B cell (primary cell): ENCODE data around the gene ASPSCR1. TPM values are rescaled to one million over a fixed set of nuclear protein-coding genes. Genes with fewer than 3 reads are reported as not detected.

Experiments
- ATAC-seq: fragments of 200-7000 bp; cut with Tn5 transposase; one replicate; pipeline ENCODE4 v1.10.0; 2021; ENCODE audit warnings: low read depth, mild to moderate bottlenecking, moderate number of reproducible peaks, moderate library complexity
- CTCF ChIA-PET: fragments of 350-600 bp; sonication (Branson Sonifier 250); formaldehyde crosslinking; loops from one replicate; lab custom pipeline; 2021; ENCODE audit warnings: antibody characterized with exemption, inconsistent platforms; lab: Charles Lee
- POLR2A ChIA-PET: fragments of 350-600 bp; sonication (Branson Sonifier 250); formaldehyde crosslinking; loops from one replicate; lab custom pipeline; 2021; ENCODE audit warnings: antibody characterized with exemption; lab: Charles Lee
- DNase-seq: peaks from one replicate; pipeline ENCODE4 v3.0.0; 2013
- H2AFZ ChIP-seq: 2 replicates; pipeline ENCODE4 v1.6.1; 2012; ENCODE audit warnings: mild to moderate bottlenecking, low read depth, low read length; ENCODE audit not compliant: insufficient read depth, poor library complexity, severe bottlenecking
- H3K27ac ChIP-seq, 2 donors: 1 replicate in 1 of 2; 2 replicates in 1 of 2; pipeline ENCODE4 v1.5.1; 2012 to 2013; ENCODE audit warnings: low read length in 2 of 2, mild to moderate bottlenecking in 2 of 2, moderate library complexity in 1 of 2
- H3K27me3 ChIP-seq, 4 experiments: fragments of 200-600 bp in 1 of 4; sonication (generic) in 1 of 4; replicated peaks in 1 of 4; 1 replicate in 2 of 4; 2 replicates in 2 of 4; pipeline versions ENCODE4 v1.6.1 to v1.7.0; 2013 to 2016; ENCODE audit warnings: low read length in 3 of 4, mild to moderate bottlenecking in 2 of 4, mixed read lengths in 1 of 4, moderate library complexity in 1 of 4; ENCODE audit not compliant: insufficient read depth in 4 of 4, control insufficient read depth in 3 of 4; ENCODE audit errors: control extremely low read depth in 1 of 4
- H3K36me3 ChIP-seq, 2 experiments: replicated peaks in 1 of 2; 1 replicate in 1 of 2; 2 replicates in 1 of 2; pipeline versions ENCODE4 v1.6.1 to v1.7.1; 2013; ENCODE audit warnings: low read length in 1 of 2; ENCODE audit not compliant: insufficient read depth in 2 of 2, control insufficient read depth in 1 of 2; ENCODE audit errors: control extremely low read depth in 1 of 2, extremely low read depth in 1 of 2
- H3K4me1 ChIP-seq, 2 donors: fragments of 200-600 bp in 1 of 2; sonication (generic) in 1 of 2; 1 replicate in 1 of 2; 2 replicates in 1 of 2; pipeline versions ENCODE4 v1.5.1 to v1.6.1; 2013 to 2017; ENCODE audit warnings: low read length in 2 of 2; ENCODE audit not compliant: control insufficient read depth in 2 of 2, insufficient read depth in 2 of 2
- H3K4me2 ChIP-seq: replicated peaks from 2 replicates; pipeline ENCODE3; 2012; ENCODE audit warnings: mild to moderate bottlenecking, low read depth, low read length; ENCODE audit not compliant: poor library complexity, severe bottlenecking
- H3K4me3 ChIP-seq, 5 experiments: fragments of 200-600 bp in 1 of 5; sonication (generic) in 1 of 5; 1 replicate in 3 of 5; 2 replicates in 2 of 5; pipeline versions ENCODE4 v1.5.1 to v1.7.0; 2011 to 2016; ENCODE audit warnings: low read length in 4 of 5, mild to moderate bottlenecking in 4 of 5, low read depth in 2 of 5, control low read depth in 1 of 5, moderate library complexity in 1 of 5; ENCODE audit not compliant: insufficient read depth in 1 of 5; ENCODE audit errors: control extremely low read depth in 1 of 5, extremely low read depth in 1 of 5
- H3K79me2 ChIP-seq: fragments of 200-600 bp; sonication (generic); one replicate; pipeline ENCODE4 v1.6.0; 2016; ENCODE audit warnings: low read length; ENCODE audit not compliant: control insufficient read depth, insufficient read depth
- H3K9ac ChIP-seq: fragments of 200-600 bp; sonication (generic); 2 replicates; pipeline ENCODE4 v1.6.1; 2017; ENCODE audit warnings: mild to moderate bottlenecking, low read length, moderate library complexity
- H3K9me3 ChIP-seq, 3 donors: one replicate each; pipeline versions ENCODE4 v1.6.1 to v1.7.1; 2013; ENCODE audit warnings: low read length in 2 of 3; ENCODE audit not compliant: control insufficient read depth in 2 of 3, insufficient read depth in 1 of 3; ENCODE audit errors: control extremely low read depth in 1 of 3
- H4K20me1 ChIP-seq: 2 replicates; pipeline ENCODE4 v1.6.0; 2012; ENCODE audit warnings: mild to moderate bottlenecking, low read length; ENCODE audit not compliant: insufficient read depth, control insufficient read depth, poor library complexity, severe bottlenecking
- H3K27ac Mint-ChIP-seq: one replicate; pipeline ENCODE4 v1.8.0; 2021; ENCODE audit warnings: mixed read lengths
- H3K27me3 Mint-ChIP-seq: one replicate; pipeline ENCODE4 v1.8.0; 2021; ENCODE audit warnings: mixed read lengths
- H3K4me1 Mint-ChIP-seq: one replicate; pipeline ENCODE4 v1.8.0; 2021; ENCODE audit warnings: mixed read lengths
- H3K4me3 Mint-ChIP-seq: one replicate; pipeline ENCODE4 v1.8.0; 2021; ENCODE audit warnings: mixed read lengths
- H3K9me3 Mint-ChIP-seq: one replicate; pipeline ENCODE4 v1.8.0; 2022; ENCODE audit warnings: mixed read lengths; ENCODE audit not compliant: insufficient read depth
- EZH2 ChIP-seq: IDR thresholded peaks from 2 replicates; pipeline ENCODE4 v1.6.1; 2012; ENCODE audit warnings: borderline replicate concordance, low read depth, mild to moderate bottlenecking, moderate library complexity, low read length; ENCODE audit not compliant: insufficient read depth, poor library complexity, severe bottlenecking
- WGBS: methylation state at CpG from one replicate; pipeline ENCODE4 v1.1.5; 2013; ENCODE audit warnings: missing lambda C conversion rate; ENCODE audit not compliant: insufficient coverage; 5-methylcytosine and 5-hydroxymethylcytosine counted together
- intact Hi-C: fragments of 100-400 bp; cut with micrococcal nuclease; formaldehyde crosslinking; loops from one replicate; pipeline ENCODE4 v1.10.0; 2022
- polyA plus RNA-seq: library from polyadenylated mRNA; depleted of rRNA; stranded (reverse); fragments of >200 nt; gene quantifications from 2 replicates; pipeline ENCODE4 v1.2.3, GENCODE V29; 2012
- total RNA-seq, 2 donors: library from RNA; stranded (reverse); fragments of 120-200 nt in 1 of 2; gene quantifications; 1 replicate in 1 of 2; 2 replicates in 1 of 2; pipeline versions ENCODE4 v1.2.3 to v1.2.4, GENCODE V29; 2013 to 2022
- TF ChIP-seq, protein P1 (sequence below): fragments of 200-600 bp; IDR thresholded peaks from one replicate; pipeline ENCODE4 v1.8.0; 2022; ENCODE audit warnings: antibody characterized with exemption, mild to moderate bottlenecking

Gene ASPSCR1
- total and polyA plus RNA-seq, 2 donors (not counting 1 experiment from before 2014, with no cell fraction given): 34.0 to 46.7 TPM

DNA sequence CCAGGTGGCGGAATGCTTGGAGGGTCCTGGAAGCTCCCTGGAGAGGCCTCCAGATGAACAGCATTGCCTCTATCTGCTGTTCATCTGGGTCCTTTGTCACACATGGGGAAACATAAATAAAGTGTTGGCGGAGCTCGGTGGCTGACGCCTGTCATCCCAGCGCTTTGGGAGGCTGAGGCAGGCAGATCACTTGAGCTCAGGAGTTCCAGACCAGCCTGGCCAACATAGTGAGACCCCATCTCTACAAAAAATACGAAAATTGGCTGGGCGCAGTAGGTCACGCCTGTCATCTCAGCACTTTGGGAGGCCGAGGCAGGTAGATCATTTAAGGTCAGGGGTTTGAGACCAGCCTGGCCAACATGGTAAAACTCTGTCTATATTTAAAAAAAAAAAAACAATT is 32.6 kb upstream of the ASPSCR1 start:
- TF ChIP-seq, protein P1, sequence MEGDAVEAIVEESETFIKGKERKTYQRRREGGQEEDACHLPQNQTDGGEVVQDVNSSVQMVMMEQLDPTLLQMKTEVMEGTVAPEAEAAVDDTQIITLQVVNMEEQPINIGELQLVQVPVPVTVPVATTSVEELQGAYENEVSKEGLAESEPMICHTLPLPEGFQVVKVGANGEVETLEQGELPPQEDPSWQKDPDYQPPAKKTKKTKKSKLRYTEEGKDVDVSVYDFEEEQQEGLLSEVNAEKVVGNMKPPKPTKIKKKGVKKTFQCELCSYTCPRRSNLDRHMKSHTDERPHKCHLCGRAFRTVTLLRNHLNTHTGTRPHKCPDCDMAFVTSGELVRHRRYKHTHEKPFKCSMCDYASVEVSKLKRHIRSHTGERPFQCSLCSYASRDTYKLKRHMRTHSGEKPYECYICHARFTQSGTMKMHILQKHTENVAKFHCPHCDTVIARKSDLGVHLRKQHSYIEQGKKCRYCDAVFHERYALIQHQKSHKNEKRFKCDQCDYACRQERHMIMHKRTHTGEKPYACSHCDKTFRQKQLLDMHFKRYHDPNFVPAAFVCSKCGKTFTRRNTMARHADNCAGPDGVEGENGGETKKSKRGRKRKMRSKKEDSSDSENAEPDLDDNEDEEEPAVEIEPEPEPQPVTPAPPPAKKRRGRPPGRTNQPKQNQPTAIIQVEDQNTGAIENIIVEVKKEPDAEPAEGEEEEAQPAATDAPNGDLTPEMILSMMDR: no peak
- TF ChIP-seq EZH2: no peak
- Mint-ChIP-seq H3K4me3 (no peak overlapping the region), H3K27me3 (peaks cover 7% of the 10 kb centered on the region), H3K27ac (no peak overlapping the region), H3K9me3 (no peaks in the 10 kb centered on the region), H3K4me1 (no peaks in the 10 kb centered on the region)
- H3K9me3 ChIP-seq: no peaks in the 10 kb centered on the region
- H3K27ac ChIP-seq: no peak overlapping the region
- ATAC-seq (no peak), DNase-seq (no peak)
- H2AFZ ChIP-seq: no peak overlapping the region
- H3K79me2 ChIP-seq: no peaks in the 10 kb centered on the region
- 93% methylated on average over 6 of the region's 9 CpGs for WGBS
- H3K36me3 ChIP-seq: no peaks in the 10 kb centered on the region
- peaks cover 0 to 4% of the 10 kb centered on the region in 2 donors for H3K4me1 ChIP-seq
- ChIA-PET CTCF (interaction anchor here (0.7 to 1.2 kb wide), 2 partner anchors 11 to 15 kb away, joined by 4 to 6 read pairs; no protein-coding TSS in a partner anchor), POLR2A (no interaction called here)
- no peaks in the 10 kb centered on the region for H4K20me1 ChIP-seq
- intact Hi-C loops: no loop called here
- no peak overlapping the region for H3K4me2 ChIP-seq
- H3K9ac ChIP-seq: no peak overlapping the region
- peaks cover 0 to 19% (median 2%) of the 10 kb centered on the region in 4 experiments for H3K27me3 ChIP-seq
- H3K4me3 ChIP-seq: no peak overlapping the region

DNA sequence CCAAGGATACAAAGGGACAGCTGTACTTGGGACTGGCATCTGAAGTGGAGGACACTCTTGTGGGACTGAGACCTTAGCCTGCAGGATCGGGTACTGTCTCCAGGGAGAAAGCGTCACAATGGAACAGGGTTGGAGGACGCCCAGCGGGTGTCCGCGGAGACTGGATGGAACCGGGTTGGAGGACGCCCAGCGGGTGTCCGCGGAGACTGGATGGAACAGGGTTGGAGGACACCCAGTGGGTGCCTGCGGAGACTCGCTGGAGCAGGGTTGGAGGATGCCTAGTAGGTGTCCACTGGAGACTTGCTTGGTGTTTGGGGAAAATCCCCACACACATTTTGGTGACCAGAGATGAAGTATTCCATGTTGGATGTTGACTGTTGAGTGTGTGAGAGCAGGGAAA is 30.2 kb upstream of the ASPSCR1 start, which contains the start of gene MYADML2:
TSS of gene MYADML2 (minus strand) at position 45 of the 400 bp plus-strand sequence. CDS start 5,492 bp downstream, outside the sequence.
- no peaks in the 10 kb centered on the region for H3K36me3 ChIP-seq
- H3K4me3 Mint-ChIP-seq: no peak within 1 kb of the TSS
- 90% methylated on average over 12 of the region's 13 CpGs for WGBS
- no peak within 1 kb of the TSS for H3K27ac ChIP-seq
- no peaks in the 10 kb centered on the region for H3K9me3 ChIP-seq
- H2AFZ ChIP-seq: no peak within 1 kb of the TSS
- intact Hi-C loops: no loop called here
- no peaks in the 10 kb centered on the region for H3K79me2 ChIP-seq
- H3K4me3 ChIP-seq: no peak within 1 kb of the TSS
- H3K9ac ChIP-seq: no peak within 1 kb of the TSS
- H3K9me3 Mint-ChIP-seq: no peaks in the 10 kb centered on the region
- H3K4me2 ChIP-seq: no peak within 1 kb of the TSS
- no peak for TF ChIP-seq EZH2
- TF ChIP-seq, protein P1: no peak
- no peaks in the 10 kb centered on the region for H3K4me1 Mint-ChIP-seq
- no peaks in the 10 kb centered on the region for H3K4me1 ChIP-seq
- H4K20me1 ChIP-seq: no peaks in the 10 kb centered on the region
- CTCF ChIA-PET: no interaction called here
- DNase-seq (no peak), ATAC-seq (no peak)
- POLR2A ChIA-PET: no interaction called here
- H3K27me3 ChIP-seq: peaks cover 0 to 3% (median 0%) of the 10 kb centered on the region in 4 experiments
- H3K27ac Mint-ChIP-seq: no peak within 1 kb of the TSS
- peaks cover 5% of the 10 kb centered on the region for H3K27me3 Mint-ChIP-seq
